SU-DHL-6 (cell line): ENCODE measurements around the gene PMS2.
"Not testable (repeated sequence)": the region's sequence is repeated elsewhere in the genome, so short reads cannot be mapped to it uniquely, and the experiment has no call there.

ENCODE experiments used
- H2AFZ ChIP-seq: fragments of 200-600 bp; sonication (generic); 2 replicates; pipeline ENCODE4 v1.6.1; 2014; ENCODE audit warnings: low read depth, mild to moderate bottlenecking, moderate library complexity, mixed read lengths, antibody characterized with exemption, low read length; ENCODE audit not compliant: severe bottlenecking
- H3F3A ChIP-seq: fragments of 200-600 bp; shearing (Covaris generic); 2 replicates; pipeline ENCODE4 v1.6.0; 2016; ENCODE audit warnings: antibody characterized with exemption, mild to moderate bottlenecking; ENCODE audit not compliant: insufficient read depth
- H3K27ac ChIP-seq: fragments of 200-600 bp; sonication (generic); 2 replicates; pipeline ENCODE4 v1.5.1; 2016; ENCODE audit warnings: low read depth, mild to moderate bottlenecking, low read length, moderate library complexity, mixed read lengths
- H3K27me3 ChIP-seq: fragments of 200-600 bp; sonication (generic), shearing (Covaris generic); 2 replicates; pipeline ENCODE4 v1.6.0; 2014; ENCODE audit warnings: mild to moderate bottlenecking, low read length
- H3K36me3 ChIP-seq: fragments of 200-600 bp; sonication (generic); 2 replicates; pipeline ENCODE4 v1.6.1; 2014; ENCODE audit warnings: mild to moderate bottlenecking, low read length, mixed read lengths
- H3K4me2 ChIP-seq: fragments of 300-600, 200-600 bp; shearing (Covaris generic), sonication (generic); 2 replicates; pipeline ENCODE4 v1.6.0; 2014; ENCODE audit warnings: low read length, low read depth, mild to moderate bottlenecking; ENCODE audit not compliant: poor library complexity, severe bottlenecking
- H3K4me3 ChIP-seq: fragments of 200-600 bp; sonication (generic); 2 replicates; pipeline ENCODE4 v1.5.1; 2014; ENCODE audit warnings: antibody characterized with exemption, low read length, mild to moderate bottlenecking, mixed read lengths; ENCODE audit not compliant: insufficient read depth, poor library complexity, severe bottlenecking
- H3K79me2 ChIP-seq: fragments of 200-600 bp; sonication (generic); 2 replicates; pipeline ENCODE4 v1.6.1; 2014; ENCODE audit warnings: mild to moderate bottlenecking, low read length, moderate library complexity; ENCODE audit not compliant: insufficient read depth
- H3K9ac ChIP-seq: fragments of 200-600 bp; sonication (generic); 2 replicates; pipeline ENCODE4 v1.7.0; 2014; ENCODE audit warnings: mild to moderate bottlenecking, low read length
- H3K9me2 ChIP-seq: fragments of 200-600 bp; sonication (generic); replicated peaks from 2 replicates; pipeline ENCODE4 v1.6.1; 2014; ENCODE audit warnings: low read length; ENCODE audit not compliant: insufficient read depth
- H3K9me3 ChIP-seq: fragments of 200-600 bp; sonication (generic); 2 replicates; pipeline ENCODE4 v1.6.1; 2014; ENCODE audit warnings: low read length, mixed read lengths; ENCODE audit not compliant: insufficient read depth
- H4K20me1 ChIP-seq: fragments of 200-600 bp; sonication (generic); 2 replicates; pipeline ENCODE4 v1.6.1; 2014; ENCODE audit warnings: low read depth, mild to moderate bottlenecking, antibody characterized with exemption, low read length, moderate library complexity, mixed read lengths

Gene PMS2

GRCh38 chr7:5924180-5924579, 84.7 kb downstream of the PMS2 start:
- H2AFZ ChIP-seq, H3K27me3 ChIP-seq, H3K4me2 ChIP-seq, H3K27ac ChIP-seq, H3K36me3 ChIP-seq, H3K79me2 ChIP-seq, H3K9me2 ChIP-seq, H4K20me1 ChIP-seq, H3F3A ChIP-seq, H3K9me3 ChIP-seq, H3K4me3 ChIP-seq, H3K9ac ChIP-seq: not testable (repeated sequence)
